Trophoblast cell (in vitro differentiated cells and primary cell): Measurements from ENCODE around the gene CYTH4.

Experiments used
- DNase-seq, 2 donors: peaks; one replicate each; pipeline ENCODE4 v3.0.0-alpha.2; 2016
- H2AFZ ChIP-seq: 2 replicates; pipeline ENCODE4 v1.6.1; 2013; ENCODE audit warnings: low read length, moderate library complexity, mild to moderate bottlenecking; ENCODE audit not compliant: insufficient read depth, poor library complexity
- H2AK5ac ChIP-seq: 2 replicates; pipeline ENCODE4 v1.6.1; 2013; ENCODE audit warnings: mild to moderate bottlenecking, low read length
- H2BK120ac ChIP-seq: 2 replicates; pipeline ENCODE4 v1.6.1; 2013; ENCODE audit warnings: low read length, mild to moderate bottlenecking, moderate library complexity; ENCODE audit not compliant: insufficient read depth, poor library complexity
- H2BK12ac ChIP-seq: 2 replicates; pipeline ENCODE4 v1.6.1; 2013; ENCODE audit warnings: mild to moderate bottlenecking, low read length, moderate library complexity
- H2BK5ac ChIP-seq: 2 replicates; pipeline ENCODE4 v1.6.1; 2013; ENCODE audit warnings: low read length, low read depth, moderate library complexity, mild to moderate bottlenecking; ENCODE audit not compliant: poor library complexity
- H3K14ac ChIP-seq: 2 replicates; pipeline ENCODE4 v1.6.1; 2013; ENCODE audit warnings: mild to moderate bottlenecking, low read length
- H3K18ac ChIP-seq: 2 replicates; pipeline ENCODE4 v1.6.1; 2013; ENCODE audit warnings: mild to moderate bottlenecking, low read length
- H3K23ac ChIP-seq: 2 replicates; pipeline ENCODE4 v1.6.1; 2013; ENCODE audit warnings: low read length
- H3K27ac ChIP-seq: 2 replicates; pipeline ENCODE4 v1.5.1; 2013; ENCODE audit warnings: low read depth, mild to moderate bottlenecking, inconsistent platforms, low read length, moderate library complexity
- H3K27me3 ChIP-seq: 2 replicates; pipeline ENCODE4 v1.6.1; 2013; ENCODE audit warnings: inconsistent platforms, mild to moderate bottlenecking, low read length, moderate library complexity; ENCODE audit not compliant: insufficient read depth
- H3K36me3 ChIP-seq, 2 experiments: 1 replicate in 1 of 2; 2 replicates in 1 of 2; pipeline ENCODE4 v1.6.1; 2013; ENCODE audit warnings: low read length in 2 of 2, mild to moderate bottlenecking in 2 of 2, moderate library complexity in 1 of 2; ENCODE audit not compliant: insufficient read depth in 2 of 2, control insufficient read depth in 1 of 2
- H3K4ac ChIP-seq: 2 replicates; pipeline ENCODE4 v1.6.1; 2013; ENCODE audit warnings: low read depth, mild to moderate bottlenecking, low read length, moderate library complexity
- H3K4me1 ChIP-seq, 2 experiments: 1 replicate in 1 of 2; 2 replicates in 1 of 2; pipeline ENCODE4 v1.6.1; 2013; ENCODE audit warnings: low read length in 2 of 2, mild to moderate bottlenecking in 2 of 2, moderate library complexity in 1 of 2; ENCODE audit not compliant: insufficient read depth in 2 of 2, control insufficient read depth in 1 of 2
- H3K4me2 ChIP-seq: 2 replicates; pipeline ENCODE4 v1.6.1; 2013; ENCODE audit warnings: inconsistent platforms, mild to moderate bottlenecking, low read length, moderate library complexity
- H3K4me3 ChIP-seq: 2 replicates; pipeline ENCODE4 v1.5.1; 2013; ENCODE audit warnings: mild to moderate bottlenecking, low read depth, low read length, inconsistent platforms
- H3K79me1 ChIP-seq: one replicate; pipeline ENCODE4 v1.6.1; 2013; ENCODE audit warnings: low read length
- H3K79me2 ChIP-seq: 2 replicates; pipeline ENCODE4 v1.6.1; 2013; ENCODE audit warnings: low read length, mild to moderate bottlenecking; ENCODE audit not compliant: control insufficient read depth, insufficient read depth, poor library complexity
- H3K9ac ChIP-seq: 2 replicates; pipeline ENCODE4 v1.6.1; 2013; ENCODE audit warnings: mild to moderate bottlenecking, low read length
- H3K9me3 ChIP-seq: 2 replicates; pipeline ENCODE4 v1.6.1; 2013; ENCODE audit warnings: low read depth, mild to moderate bottlenecking, control low read depth, inconsistent platforms, low read length; ENCODE audit not compliant: insufficient read depth
- H4K12ac ChIP-seq: 2 replicates; pipeline ENCODE4 v1.6.1; 2013; ENCODE audit warnings: low read depth, mild to moderate bottlenecking, low read length, moderate library complexity
- H4K8ac ChIP-seq: 2 replicates; pipeline ENCODE4 v1.6.1; 2013; ENCODE audit warnings: low read depth, mild to moderate bottlenecking, low read length, moderate library complexity
- H4K91ac ChIP-seq: one replicate; pipeline ENCODE4 v1.6.1; 2013; ENCODE audit warnings: low read depth, mild to moderate bottlenecking, low read length, moderate library complexity
- WGBS: extraction: QIAGEN DNeasy Blood & Tissue Kit; methylation state at CpG from one replicate; pipeline ENCODE4 v1.1.7; 2013; ENCODE audit warnings: missing lambda C conversion rate; ENCODE audit not compliant: insufficient read length, insufficient coverage; ENCODE audit errors: extremely low coverage; 5-methylcytosine and 5-hydroxymethylcytosine counted together

CYTH4 gene

DNA sequence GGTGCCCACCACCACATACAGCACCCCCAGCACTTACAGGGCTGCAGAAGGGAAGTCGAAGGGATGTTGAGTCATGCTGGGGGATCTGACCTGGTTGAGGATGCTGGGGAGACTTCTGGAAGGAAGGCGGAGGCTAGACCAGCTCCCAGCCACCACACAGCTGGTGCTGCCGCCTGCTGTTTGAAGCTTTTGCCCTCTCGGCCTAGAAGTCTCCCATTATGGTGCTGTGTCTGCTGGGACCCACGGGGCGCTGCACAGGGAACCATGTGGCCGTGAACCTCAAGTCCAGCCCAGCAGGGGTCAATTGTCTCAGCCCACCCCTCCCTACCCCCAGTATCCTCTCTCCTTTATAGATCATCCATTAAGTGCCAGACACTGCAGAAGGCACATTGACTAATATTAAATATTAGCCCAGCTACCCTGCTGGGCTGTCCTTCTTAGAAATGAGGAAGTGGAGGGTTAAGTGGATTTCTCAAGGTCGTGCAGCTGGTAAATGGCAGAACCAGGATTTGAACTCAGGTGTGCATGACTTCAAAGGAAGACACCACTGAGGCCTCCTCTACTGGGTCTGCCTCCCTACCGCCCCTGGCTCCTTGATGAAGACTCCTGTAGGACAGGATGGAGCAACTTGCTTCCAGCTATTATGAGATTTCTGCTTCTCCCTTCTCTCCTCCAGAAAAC lies 49.7 kb downstream of the CYTH4 start:
- Histone ChIP-seq H3K23ac (no peak overlapping the region), H2AFZ (no peak overlapping the region), H3K27me3 (peaks cover 28% of the 10 kb centered on the region), H3K4me3 (no peak overlapping the region), H3K36me3 (no peaks in the 10 kb centered on the region), H2BK120ac (no peak overlapping the region), H3K27ac (no peak overlapping the region), H3K4me2 (no peak overlapping the region), H4K8ac (no peak overlapping the region), H2BK12ac (no peak overlapping the region), H3K79me1 (peaks cover 5% of the 10 kb centered on the region), H2BK5ac (no peak overlapping the region), H3K18ac (no peak overlapping the region), H3K14ac (no peak overlapping the region), H3K9ac (no peak overlapping the region), H3K4me1 (no peaks in the 10 kb centered on the region), H4K12ac (no peak overlapping the region), H2AK5ac (no peak overlapping the region), H3K4ac (no peak overlapping the region), H3K9me3 (no peaks in the 10 kb centered on the region), H4K91ac (no peak overlapping the region), H3K79me2 (no peaks in the 10 kb centered on the region)
- DNase-seq, result no peak
- no CpG with 5 or more reads among the region's 9 CpGs for WGBS

DNA sequence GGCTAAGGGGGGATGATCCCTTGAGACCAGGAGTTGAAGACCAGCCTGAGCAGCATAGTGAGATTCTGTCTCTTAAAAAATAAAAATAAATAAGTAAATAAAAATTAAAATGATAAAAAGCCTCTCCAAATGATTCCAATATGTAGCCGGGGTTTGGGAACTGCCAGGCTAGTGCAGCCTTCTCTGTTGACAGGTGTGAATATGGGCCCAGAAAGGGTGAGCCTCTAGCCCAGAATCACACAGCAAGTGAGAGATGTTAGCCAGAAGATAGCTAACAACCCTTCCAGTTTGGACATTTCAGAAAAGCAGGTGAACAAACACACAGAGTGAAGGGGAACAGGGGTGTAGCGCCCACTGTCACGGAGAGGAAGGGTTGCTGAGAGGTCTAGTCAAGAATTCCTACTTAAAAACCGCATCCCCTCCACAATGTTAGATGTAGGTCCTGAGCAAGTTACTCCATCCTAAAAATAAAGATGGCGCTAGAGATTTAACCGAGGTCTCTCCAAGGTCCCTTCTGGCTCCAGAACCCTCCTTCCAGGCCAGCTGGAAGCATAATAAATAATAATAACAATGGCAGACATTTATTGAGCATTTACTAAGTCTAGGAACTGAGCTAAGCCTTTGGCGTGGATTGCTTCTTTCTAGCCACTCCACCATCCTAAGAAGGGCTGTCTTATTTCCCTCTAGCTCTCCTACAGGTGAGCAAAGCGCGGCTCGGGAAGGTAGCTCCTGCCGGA lies 51.6 kb downstream of the CYTH4 start:
- H3K27me3 ChIP-seq, result peaks cover 28% of the 10 kb centered on the region
- H2BK12ac ChIP-seq, result no peak overlapping the region
- no peak overlapping the region for H2BK120ac ChIP-seq
- H4K12ac ChIP-seq, result no peak overlapping the region
- no peak overlapping the region for H3K18ac ChIP-seq
- H3K9me3 ChIP-seq, result no peaks in the 10 kb centered on the region
- H3K23ac ChIP-seq, result no peak overlapping the region
- no peak overlapping the region for H4K91ac ChIP-seq
- peaks cover 2% of the 10 kb centered on the region for H3K79me1 ChIP-seq
- no peak overlapping the region for H3K4ac ChIP-seq
- H2AFZ ChIP-seq, result no peak overlapping the region
- H3K27ac ChIP-seq, result no peak overlapping the region
- no peak for DNase-seq
- no CpG with 5 or more reads among the region's 11 CpGs for WGBS
- H3K4me1 ChIP-seq, result no peaks in the 10 kb centered on the region
- H3K9ac ChIP-seq, result no peak overlapping the region
- no peak overlapping the region for H2AK5ac ChIP-seq
- no peak overlapping the region for H3K4me3 ChIP-seq
- H4K8ac ChIP-seq, result no peak overlapping the region
- no peak overlapping the region for H3K14ac ChIP-seq
- no peak overlapping the region for H2BK5ac ChIP-seq
- H3K36me3 ChIP-seq, result no peaks in the 10 kb centered on the region
- no peaks in the 10 kb centered on the region for H3K79me2 ChIP-seq
- no peak overlapping the region for H3K4me2 ChIP-seq

DNA sequence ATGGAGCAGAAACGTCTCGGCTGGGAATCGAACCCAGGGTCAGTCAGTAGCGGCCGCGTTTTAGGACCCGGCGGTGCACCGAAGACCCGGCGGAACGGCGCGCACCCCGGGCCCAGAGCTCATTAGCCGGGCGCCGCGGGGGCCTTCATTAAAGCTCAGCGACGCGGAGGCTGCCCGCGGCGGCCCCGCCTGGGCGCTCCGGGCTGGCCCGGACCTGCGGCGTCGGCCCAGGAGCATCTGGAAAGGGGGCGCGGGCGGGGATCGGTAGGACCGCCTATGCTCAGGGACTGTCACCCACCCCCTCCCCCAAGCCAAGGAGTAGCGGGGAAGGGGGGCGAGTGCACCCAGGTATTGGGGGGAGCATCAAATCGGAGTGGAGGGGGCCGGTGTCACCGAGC lies 52.2 kb downstream of the CYTH4 start:
- H3K4me1 ChIP-seq, result no peaks in the 10 kb centered on the region
- H2BK12ac ChIP-seq, result no peak overlapping the region
- H3K14ac ChIP-seq, result no peak overlapping the region
- no peaks in the 10 kb centered on the region for H3K79me2 ChIP-seq
- H3K27ac ChIP-seq, result no peak overlapping the region
- WGBS, result no CpG with 5 or more reads among the region's 42 CpGs
- no peak overlapping the region for H3K9ac ChIP-seq
- no peak for DNase-seq
- no peaks in the 10 kb centered on the region for H3K9me3 ChIP-seq
- no peak overlapping the region for H3K4me2 ChIP-seq
- no peak overlapping the region for H2BK120ac ChIP-seq
- no peak overlapping the region for H3K23ac ChIP-seq
- H2AFZ ChIP-seq, result no peak overlapping the region
- no peak overlapping the region for H4K12ac ChIP-seq
- H3K79me1 ChIP-seq, result peaks cover 2% of the 10 kb centered on the region
- no peak overlapping the region for H4K8ac ChIP-seq
- H4K91ac ChIP-seq, result no peak overlapping the region
- H2BK5ac ChIP-seq, result no peak overlapping the region
- no peaks in the 10 kb centered on the region for H3K36me3 ChIP-seq
- H3K4ac ChIP-seq, result no peak overlapping the region
- H3K27me3 ChIP-seq, result peaks cover 28% of the 10 kb centered on the region
- no peak overlapping the region for H3K4me3 ChIP-seq
- H2AK5ac ChIP-seq, result no peak overlapping the region
- no peak overlapping the region for H3K18ac ChIP-seq

- no peak overlapping the region for H4K12ac ChIP-seq
- H4K8ac ChIP-seq, result no peak overlapping the region
- no peak overlapping the region for H2BK120ac ChIP-seq
- no peaks in the 10 kb centered on the region for H3K4me1 ChIP-seq
- H2BK12ac ChIP-seq, result no peak overlapping the region
- H3K18ac ChIP-seq, result no peak overlapping the region
- H4K91ac ChIP-seq, result no peak overlapping the region
- peaks cover 28% of the 10 kb centered on the region for H3K27me3 ChIP-seq
- H3K4me3 ChIP-seq, result no peak overlapping the region
- H3K14ac ChIP-seq, result no peak overlapping the region
- no peak overlapping the region for H3K23ac ChIP-seq
- no CpG with 5 or more reads among the region's 50 CpGs for WGBS
- H3K36me3 ChIP-seq, result no peaks in the 10 kb centered on the region
- no peak overlapping the region for H2BK5ac ChIP-seq
- peaks cover 2% of the 10 kb centered on the region for H3K79me1 ChIP-seq
- DNase-seq, result no peak
- H3K27ac ChIP-seq, result no peak overlapping the region
- H3K9me3 ChIP-seq, result no peaks in the 10 kb centered on the region
- no peaks in the 10 kb centered on the region for H3K79me2 ChIP-seq
- no peak overlapping the region for H3K4ac ChIP-seq
- no peak overlapping the region for H3K9ac ChIP-seq
- H2AK5ac ChIP-seq, result no peak overlapping the region
- no peak overlapping the region for H2AFZ ChIP-seq
- H3K4me2 ChIP-seq, result no peak overlapping the region
These were observed 52.8 kb downstream of the CYTH4 start for GRCh38 chr22:37334859-37335805.
